ENCODE measurements around the gene CANX.

GRCh38 chr5:179765400-179765799 is 66.6 kb downstream of the CANX start:
- TF ChIP-seq CTCF (IDR thresholded peaks at IDR 0.05) (no peak), POLR2A (IDR thresholded peaks at IDR 0.05) (no peak)

Measured in uterus (tissue), 2 donors.